HepG2 (cell line): Measurements from ENCODE around the gene FANCF. TPM values are rescaled to one million over a fixed set of nuclear protein-coding genes. Genes with fewer than 3 reads are reported as not detected.

Source experiments
- EEA1 ChIP-seq: sonication (generic); formaldehyde crosslinking; IDR thresholded peaks from 2 replicates; pipeline ENCODE4 v1.5.1; 2020; ENCODE audit warnings: mild to moderate bottlenecking, missing genetic modification reagents, borderline replicate concordance
- ESRRA ChIP-seq: sonication (generic); formaldehyde crosslinking; IDR thresholded peaks from 2 replicates; pipeline ENCODE4 v1.5.1; 2020; ENCODE audit warnings: mild to moderate bottlenecking, low read depth, missing genetic modification reagents
- FOXA1 ChIP-seq, 2 experiments: fragments of 450-650 bp in 1 of 2; sonication (generic) in 1 of 2; formaldehyde crosslinking in 1 of 2; IDR thresholded peaks; 2 replicates each; pipeline versions ENCODE4 v1.4.0 to v1.6.1; 2016 to 2020; ENCODE audit warnings: missing genetic modification reagents in 1 of 2
- KDM4B ChIP-seq: sonication (generic); formaldehyde crosslinking; IDR thresholded peaks from 2 replicates; pipeline ENCODE4 v1.4.0; 2020; ENCODE audit warnings: missing genetic modification reagents
- NFE2 ChIP-seq: sonication (generic); formaldehyde crosslinking; IDR thresholded peaks from 2 replicates; pipeline ENCODE4 v1.4.0; 2020; ENCODE audit warnings: missing genetic modification reagents
- SOX5 ChIP-seq: IDR thresholded peaks from 2 replicates; pipeline ENCODE4 v1.6.1; 2016; ENCODE audit warnings: borderline replicate concordance
- ZBTB21 ChIP-seq: sonication (generic); formaldehyde crosslinking; IDR thresholded peaks from 2 replicates; pipeline ENCODE4 v1.4.0; 2020; ENCODE audit warnings: missing genetic modification reagents
- ZMYM4 ChIP-seq: sonication (generic); formaldehyde crosslinking; IDR thresholded peaks from 2 replicates; pipeline ENCODE4 v1.8.1; 2023; ENCODE audit warnings: mild to moderate bottlenecking, missing genetic modification reagents
- ZNF510 ChIP-seq: sonication (generic); formaldehyde crosslinking; IDR thresholded peaks from 2 replicates; pipeline ENCODE4 v1.4.0; 2020; ENCODE audit warnings: low read depth, mild to moderate bottlenecking, missing genetic modification reagents
- ZNF550 ChIP-seq: sonication (generic); formaldehyde crosslinking; IDR thresholded peaks from 2 replicates; pipeline ENCODE4 v1.4.0; 2020; ENCODE audit warnings: mild to moderate bottlenecking, missing genetic modification reagents, borderline replicate concordance
- ZSCAN31 ChIP-seq: sonication (generic); formaldehyde crosslinking; IDR thresholded peaks from 2 replicates; pipeline ENCODE4 v1.5.0; 2020; ENCODE audit warnings: low read depth, mild to moderate bottlenecking, missing genetic modification reagents
- polyA plus RNA-seq, 8 experiments: library from polyadenylated mRNA; depleted of rRNA in 3 of 8; stranded (reverse) in 7 of 8; unstranded in 1 of 8; fragments of >200 nt; fragmentation: Illumina TruSeq in 4 of 8; extraction: Trizol in 4 of 8; gene quantifications; 2 replicates each; pipeline versions ENCODE4 v1.2.1 to v1.2.3, GENCODE V29; 2011 to 2016; ENCODE audit warnings: low read depth in 4 of 8, missing spikeins in 1 of 8, mixed read lengths in 1 of 8; ENCODE audit not compliant: insufficient read depth in 1 of 8
- total RNA-seq, 5 experiments: library from RNA; depleted of rRNA; stranded (reverse); fragments of >200 nt; fragmentation: Illumina TruSeq; extraction: Trizol; gene quantifications; 2 replicates each; pipeline ENCODE4 v1.2.3, GENCODE V29; 2016; ENCODE audit warnings: low read depth in 1 of 5
- TF ChIP-seq, protein P1 (sequence below): sonication (generic); formaldehyde crosslinking; IDR thresholded peaks from 2 replicates; pipeline ENCODE4 v1.5.1; 2020; ENCODE audit warnings: mild to moderate bottlenecking, missing genetic modification reagents, moderate library complexity
- TF ChIP-seq, protein P2 (sequence below): sonication (generic); formaldehyde crosslinking; IDR thresholded peaks from 2 replicates; pipeline ENCODE4 v1.4.0; 2020; ENCODE audit warnings: missing genetic modification reagents
- TF ChIP-seq, protein P3 (sequence below): sonication (generic); formaldehyde crosslinking; IDR thresholded peaks from 2 replicates; pipeline ENCODE4 v1.4.0; 2020; ENCODE audit warnings: mild to moderate bottlenecking, low read depth, missing genetic modification reagents
- TF ChIP-seq, protein P4 (sequence below): sonication (generic); formaldehyde crosslinking; IDR thresholded peaks from 2 replicates; pipeline ENCODE4 v1.5.0; 2020; ENCODE audit warnings: missing genetic modification reagents, mild to moderate bottlenecking, borderline replicate concordance
- TF ChIP-seq, protein P5 (sequence below): sonication (generic); formaldehyde crosslinking; IDR thresholded peaks from 2 replicates; pipeline ENCODE4 v1.4.0; 2020; ENCODE audit warnings: missing genetic modification reagents

The FANCF gene
- total and polyA plus RNA-seq, 2 of the 13 experiments (the other 11 are each of a cell fraction or from before 2014, with no cell fraction given): 2.5 to 9.7 TPM

DNA sequence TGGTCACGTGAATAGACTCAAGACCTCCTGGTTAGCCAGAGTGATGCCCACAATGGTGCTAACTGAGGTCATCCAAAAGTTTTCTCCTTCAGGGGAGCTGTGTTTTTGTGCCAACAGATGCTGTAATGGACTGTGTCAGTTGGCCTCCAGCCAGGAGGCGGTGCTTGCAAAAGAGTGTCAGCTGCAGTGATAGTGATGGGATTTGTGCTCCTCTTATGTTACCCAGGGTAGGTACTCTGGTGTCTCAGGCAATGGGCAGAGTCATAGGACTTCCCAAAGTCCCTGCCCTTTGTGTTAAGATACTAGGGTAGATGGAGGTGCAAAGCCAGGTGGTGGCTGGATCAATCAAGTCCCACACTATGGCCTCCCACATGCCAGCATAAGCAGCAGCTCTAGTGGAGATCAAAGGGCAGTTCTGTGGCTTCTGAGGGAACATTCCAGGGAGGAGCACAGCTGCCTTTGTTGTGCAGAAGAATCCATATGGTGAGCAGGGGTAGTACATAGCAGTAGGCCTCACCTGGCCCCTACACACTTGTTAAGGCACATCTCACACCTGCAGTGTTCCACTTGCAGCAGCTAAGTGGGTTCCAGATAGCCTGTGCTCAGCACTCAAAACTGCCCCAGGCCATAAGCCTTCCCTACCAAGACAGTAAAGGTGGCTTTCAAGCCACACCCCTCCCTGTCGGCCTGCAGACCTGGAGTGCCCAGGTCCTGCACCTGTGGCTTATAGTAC, 9.4 kb upstream of the FANCF start (continued):
- TF ChIP-seq, protein P1, sequence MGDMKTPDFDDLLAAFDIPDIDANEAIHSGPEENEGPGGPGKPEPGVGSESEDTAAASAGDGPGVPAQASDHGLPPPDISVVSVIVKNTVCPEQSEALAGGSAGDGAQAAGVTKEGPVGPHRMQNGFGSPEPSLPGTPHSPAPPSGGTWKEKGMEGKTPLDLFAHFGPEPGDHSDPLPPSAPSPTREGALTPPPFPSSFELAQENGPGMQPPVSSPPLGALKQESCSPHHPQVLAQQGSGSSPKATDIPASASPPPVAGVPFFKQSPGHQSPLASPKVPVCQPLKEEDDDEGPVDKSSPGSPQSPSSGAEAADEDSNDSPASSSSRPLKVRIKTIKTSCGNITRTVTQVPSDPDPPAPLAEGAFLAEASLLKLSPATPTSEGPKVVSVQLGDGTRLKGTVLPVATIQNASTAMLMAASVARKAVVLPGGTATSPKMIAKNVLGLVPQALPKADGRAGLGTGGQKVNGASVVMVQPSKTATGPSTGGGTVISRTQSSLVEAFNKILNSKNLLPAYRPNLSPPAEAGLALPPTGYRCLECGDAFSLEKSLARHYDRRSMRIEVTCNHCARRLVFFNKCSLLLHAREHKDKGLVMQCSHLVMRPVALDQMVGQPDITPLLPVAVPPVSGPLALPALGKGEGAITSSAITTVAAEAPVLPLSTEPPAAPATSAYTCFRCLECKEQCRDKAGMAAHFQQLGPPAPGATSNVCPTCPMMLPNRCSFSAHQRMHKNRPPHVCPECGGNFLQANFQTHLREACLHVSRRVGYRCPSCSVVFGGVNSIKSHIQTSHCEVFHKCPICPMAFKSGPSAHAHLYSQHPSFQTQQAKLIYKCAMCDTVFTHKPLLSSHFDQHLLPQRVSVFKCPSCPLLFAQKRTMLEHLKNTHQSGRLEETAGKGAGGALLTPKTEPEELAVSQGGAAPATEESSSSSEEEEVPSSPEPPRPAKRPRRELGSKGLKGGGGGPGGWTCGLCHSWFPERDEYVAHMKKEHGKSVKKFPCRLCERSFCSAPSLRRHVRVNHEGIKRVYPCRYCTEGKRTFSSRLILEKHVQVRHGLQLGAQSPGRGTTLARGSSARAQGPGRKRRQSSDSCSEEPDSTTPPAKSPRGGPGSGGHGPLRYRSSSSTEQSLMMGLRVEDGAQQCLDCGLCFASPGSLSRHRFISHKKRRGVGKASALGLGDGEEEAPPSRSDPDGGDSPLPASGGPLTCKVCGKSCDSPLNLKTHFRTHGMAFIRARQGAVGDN (CRISPR knock-in tag): peak; percentile 72
- no peak for TF ChIP-seq NFE2 (CRISPR knock-in tag)
- TF ChIP-seq, protein P2, sequence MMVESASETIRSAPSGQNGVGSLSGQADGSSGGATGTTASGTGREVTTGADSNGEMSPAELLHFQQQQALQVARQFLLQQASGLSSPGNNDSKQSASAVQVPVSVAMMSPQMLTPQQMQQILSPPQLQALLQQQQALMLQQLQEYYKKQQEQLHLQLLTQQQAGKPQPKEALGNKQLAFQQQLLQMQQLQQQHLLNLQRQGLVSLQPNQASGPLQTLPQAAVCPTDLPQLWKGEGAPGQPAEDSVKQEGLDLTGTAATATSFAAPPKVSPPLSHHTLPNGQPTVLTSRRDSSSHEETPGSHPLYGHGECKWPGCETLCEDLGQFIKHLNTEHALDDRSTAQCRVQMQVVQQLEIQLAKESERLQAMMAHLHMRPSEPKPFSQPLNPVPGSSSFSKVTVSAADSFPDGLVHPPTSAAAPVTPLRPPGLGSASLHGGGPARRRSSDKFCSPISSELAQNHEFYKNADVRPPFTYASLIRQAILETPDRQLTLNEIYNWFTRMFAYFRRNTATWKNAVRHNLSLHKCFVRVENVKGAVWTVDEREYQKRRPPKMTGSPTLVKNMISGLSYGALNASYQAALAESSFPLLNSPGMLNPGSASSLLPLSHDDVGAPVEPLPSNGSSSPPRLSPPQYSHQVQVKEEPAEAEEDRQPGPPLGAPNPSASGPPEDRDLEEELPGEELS: peak; percentile 66; the same call in 1 of the 2 replicates
- TF ChIP-seq EEA1 (CRISPR knock-in tag): no peak
- no peak for TF ChIP-seq FOXA1 (IDR thresholded peaks at IDR 0.05)
- no peak for TF ChIP-seq FOXA1 (CRISPR knock-in tag; IDR thresholded peaks at IDR 0.05)
- TF ChIP-seq ZNF550 (CRISPR knock-in tag): no peak
- peak; percentile 90 for TF ChIP-seq ZMYM4 (CRISPR knock-in tag)
- TF ChIP-seq, protein P3, sequence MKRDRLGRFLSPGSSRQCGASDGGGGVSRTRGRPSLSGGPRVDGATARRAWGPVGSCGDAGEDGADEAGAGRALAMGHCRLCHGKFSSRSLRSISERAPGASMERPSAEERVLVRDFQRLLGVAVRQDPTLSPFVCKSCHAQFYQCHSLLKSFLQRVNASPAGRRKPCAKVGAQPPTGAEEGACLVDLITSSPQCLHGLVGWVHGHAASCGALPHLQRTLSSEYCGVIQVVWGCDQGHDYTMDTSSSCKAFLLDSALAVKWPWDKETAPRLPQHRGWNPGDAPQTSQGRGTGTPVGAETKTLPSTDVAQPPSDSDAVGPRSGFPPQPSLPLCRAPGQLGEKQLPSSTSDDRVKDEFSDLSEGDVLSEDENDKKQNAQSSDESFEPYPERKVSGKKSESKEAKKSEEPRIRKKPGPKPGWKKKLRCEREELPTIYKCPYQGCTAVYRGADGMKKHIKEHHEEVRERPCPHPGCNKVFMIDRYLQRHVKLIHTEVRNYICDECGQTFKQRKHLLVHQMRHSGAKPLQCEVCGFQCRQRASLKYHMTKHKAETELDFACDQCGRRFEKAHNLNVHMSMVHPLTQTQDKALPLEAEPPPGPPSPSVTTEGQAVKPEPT: no peak
- TF ChIP-seq KDM4B (CRISPR knock-in tag): no peak
- no peak for TF ChIP-seq ZBTB21
- TF ChIP-seq ESRRA (CRISPR knock-in tag): no peak
- peak; percentile 83 for TF ChIP-seq SOX5 (CRISPR knock-in tag)
- TF ChIP-seq, protein P4, sequence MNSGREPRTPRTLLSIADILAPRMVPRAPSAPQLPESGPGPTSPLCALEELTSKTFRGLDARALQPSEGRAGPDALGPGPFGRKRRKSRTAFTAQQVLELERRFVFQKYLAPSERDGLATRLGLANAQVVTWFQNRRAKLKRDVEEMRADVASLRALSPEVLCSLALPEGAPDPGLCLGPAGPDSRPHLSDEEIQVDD (CRISPR knock-in tag): no peak
- TF ChIP-seq, protein P5, sequence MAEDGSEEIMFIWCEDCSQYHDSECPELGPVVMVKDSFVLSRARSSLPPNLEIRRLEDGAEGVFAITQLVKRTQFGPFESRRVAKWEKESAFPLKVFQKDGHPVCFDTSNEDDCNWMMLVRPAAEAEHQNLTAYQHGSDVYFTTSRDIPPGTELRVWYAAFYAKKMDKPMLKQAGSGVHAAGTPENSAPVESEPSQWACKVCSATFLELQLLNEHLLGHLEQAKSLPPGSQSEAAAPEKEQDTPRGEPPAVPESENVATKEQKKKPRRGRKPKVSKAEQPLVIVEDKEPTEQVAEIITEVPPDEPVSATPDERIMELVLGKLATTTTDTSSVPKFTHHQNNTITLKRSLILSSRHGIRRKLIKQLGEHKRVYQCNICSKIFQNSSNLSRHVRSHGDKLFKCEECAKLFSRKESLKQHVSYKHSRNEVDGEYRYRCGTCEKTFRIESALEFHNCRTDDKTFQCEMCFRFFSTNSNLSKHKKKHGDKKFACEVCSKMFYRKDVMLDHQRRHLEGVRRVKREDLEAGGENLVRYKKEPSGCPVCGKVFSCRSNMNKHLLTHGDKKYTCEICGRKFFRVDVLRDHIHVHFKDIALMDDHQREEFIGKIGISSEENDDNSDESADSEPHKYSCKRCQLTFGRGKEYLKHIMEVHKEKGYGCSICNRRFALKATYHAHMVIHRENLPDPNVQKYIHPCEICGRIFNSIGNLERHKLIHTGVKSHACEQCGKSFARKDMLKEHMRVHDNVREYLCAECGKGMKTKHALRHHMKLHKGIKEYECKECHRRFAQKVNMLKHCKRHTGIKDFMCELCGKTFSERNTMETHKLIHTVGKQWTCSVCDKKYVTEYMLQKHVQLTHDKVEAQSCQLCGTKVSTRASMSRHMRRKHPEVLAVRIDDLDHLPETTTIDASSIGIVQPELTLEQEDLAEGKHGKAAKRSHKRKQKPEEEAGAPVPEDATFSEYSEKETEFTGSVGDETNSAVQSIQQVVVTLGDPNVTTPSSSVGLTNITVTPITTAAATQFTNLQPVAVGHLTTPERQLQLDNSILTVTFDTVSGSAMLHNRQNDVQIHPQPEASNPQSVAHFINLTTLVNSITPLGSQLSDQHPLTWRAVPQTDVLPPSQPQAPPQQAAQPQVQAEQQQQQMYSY (CRISPR knock-in tag): no peak
- TF ChIP-seq ZNF510 (CRISPR knock-in tag): no peak
- TF ChIP-seq ZSCAN31 (CRISPR knock-in tag): no peak
